Liver (tissue), 3 donors: ENCODE measurements around the gene MARCHF3.

Experiments
- GABPA ChIP-seq, 2 donors: IDR thresholded peaks in 1 of 2; conservative IDR thresholded peaks in 1 of 2; 2 replicates each; pipeline ENCODE4 v1.6.1; 2016; ENCODE audit warnings: antibody characterized with exemption in 2 of 2, mild to moderate bottlenecking in 1 of 2, moderate library complexity in 1 of 2
- JUND ChIP-seq, 2 donors: IDR thresholded peaks; 2 replicates each; pipeline ENCODE4 v1.6.1; 2016; ENCODE audit warnings: antibody characterized with exemption in 2 of 2
- NR2F2 ChIP-seq: IDR thresholded peaks from 2 replicates; pipeline ENCODE4 v1.6.1; 2016; ENCODE audit warnings: antibody characterized with exemption
- RXRA ChIP-seq, 2 donors: IDR thresholded peaks; 2 replicates each; pipeline ENCODE4 v1.6.1; 2017 to 2018; ENCODE audit warnings: antibody characterized with exemption in 2 of 2, mild to moderate bottlenecking in 1 of 2
- TF ChIP-seq, protein P1 (sequence below): fragments of 150-350 bp; IDR thresholded peaks from 2 replicates; pipeline ENCODE4 v1.5.1; 2017; ENCODE audit warnings: improper control_type of control experiment, low read depth, low read length; ENCODE audit not compliant: missing input control
- TF ChIP-seq, protein P2 (sequence below): IDR thresholded peaks from 2 replicates; pipeline ENCODE4 v1.6.1; 2016; ENCODE audit warnings: antibody characterized with exemption
- TF ChIP-seq, protein P3 (sequence below): IDR thresholded peaks from 2 replicates; pipeline ENCODE4 v1.6.1; 2016; ENCODE audit warnings: antibody characterized with exemption, mild to moderate bottlenecking
- donor health status: healthy.
- donor health status: healthy.

DNA sequence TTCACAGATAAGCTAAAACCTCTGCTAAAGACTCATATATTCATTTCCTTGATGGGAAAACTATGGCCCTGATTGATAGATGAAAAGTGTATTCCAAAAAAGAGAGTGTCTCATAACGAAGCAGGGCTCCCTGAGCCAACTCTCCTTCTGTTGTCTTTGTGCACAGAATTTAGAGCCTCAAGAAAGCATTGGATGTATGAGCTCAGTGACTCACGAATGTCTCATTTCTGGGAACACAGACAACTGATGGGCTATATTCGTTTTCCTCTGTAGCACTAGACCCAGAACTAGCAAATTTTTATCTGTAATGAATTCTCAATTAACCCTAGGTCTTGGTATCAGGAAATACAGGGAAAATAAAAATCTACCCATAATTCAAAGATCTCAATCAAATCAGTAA, 165.1 kb downstream of the MARCHF3 start:
- TF ChIP-seq RXRA (IDR thresholded peaks at IDR 0.05) (no peak), JUND (IDR thresholded peaks at IDR 0.05) (no peak), NR2F2 (no peak), GABPA (IDR thresholded peaks at IDR 0.05 in 1 of 2, conservative IDR thresholded peaks at IDR 0.05 in 1 of 2) (no peak)
- TF ChIP-seq, protein P1, sequence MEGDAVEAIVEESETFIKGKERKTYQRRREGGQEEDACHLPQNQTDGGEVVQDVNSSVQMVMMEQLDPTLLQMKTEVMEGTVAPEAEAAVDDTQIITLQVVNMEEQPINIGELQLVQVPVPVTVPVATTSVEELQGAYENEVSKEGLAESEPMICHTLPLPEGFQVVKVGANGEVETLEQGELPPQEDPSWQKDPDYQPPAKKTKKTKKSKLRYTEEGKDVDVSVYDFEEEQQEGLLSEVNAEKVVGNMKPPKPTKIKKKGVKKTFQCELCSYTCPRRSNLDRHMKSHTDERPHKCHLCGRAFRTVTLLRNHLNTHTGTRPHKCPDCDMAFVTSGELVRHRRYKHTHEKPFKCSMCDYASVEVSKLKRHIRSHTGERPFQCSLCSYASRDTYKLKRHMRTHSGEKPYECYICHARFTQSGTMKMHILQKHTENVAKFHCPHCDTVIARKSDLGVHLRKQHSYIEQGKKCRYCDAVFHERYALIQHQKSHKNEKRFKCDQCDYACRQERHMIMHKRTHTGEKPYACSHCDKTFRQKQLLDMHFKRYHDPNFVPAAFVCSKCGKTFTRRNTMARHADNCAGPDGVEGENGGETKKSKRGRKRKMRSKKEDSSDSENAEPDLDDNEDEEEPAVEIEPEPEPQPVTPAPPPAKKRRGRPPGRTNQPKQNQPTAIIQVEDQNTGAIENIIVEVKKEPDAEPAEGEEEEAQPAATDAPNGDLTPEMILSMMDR = no peak
- TF ChIP-seq, protein P2, sequence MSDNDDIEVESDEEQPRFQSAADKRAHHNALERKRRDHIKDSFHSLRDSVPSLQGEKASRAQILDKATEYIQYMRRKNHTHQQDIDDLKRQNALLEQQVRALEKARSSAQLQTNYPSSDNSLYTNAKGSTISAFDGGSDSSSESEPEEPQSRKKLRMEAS = no peak
- TF ChIP-seq, protein P3, sequence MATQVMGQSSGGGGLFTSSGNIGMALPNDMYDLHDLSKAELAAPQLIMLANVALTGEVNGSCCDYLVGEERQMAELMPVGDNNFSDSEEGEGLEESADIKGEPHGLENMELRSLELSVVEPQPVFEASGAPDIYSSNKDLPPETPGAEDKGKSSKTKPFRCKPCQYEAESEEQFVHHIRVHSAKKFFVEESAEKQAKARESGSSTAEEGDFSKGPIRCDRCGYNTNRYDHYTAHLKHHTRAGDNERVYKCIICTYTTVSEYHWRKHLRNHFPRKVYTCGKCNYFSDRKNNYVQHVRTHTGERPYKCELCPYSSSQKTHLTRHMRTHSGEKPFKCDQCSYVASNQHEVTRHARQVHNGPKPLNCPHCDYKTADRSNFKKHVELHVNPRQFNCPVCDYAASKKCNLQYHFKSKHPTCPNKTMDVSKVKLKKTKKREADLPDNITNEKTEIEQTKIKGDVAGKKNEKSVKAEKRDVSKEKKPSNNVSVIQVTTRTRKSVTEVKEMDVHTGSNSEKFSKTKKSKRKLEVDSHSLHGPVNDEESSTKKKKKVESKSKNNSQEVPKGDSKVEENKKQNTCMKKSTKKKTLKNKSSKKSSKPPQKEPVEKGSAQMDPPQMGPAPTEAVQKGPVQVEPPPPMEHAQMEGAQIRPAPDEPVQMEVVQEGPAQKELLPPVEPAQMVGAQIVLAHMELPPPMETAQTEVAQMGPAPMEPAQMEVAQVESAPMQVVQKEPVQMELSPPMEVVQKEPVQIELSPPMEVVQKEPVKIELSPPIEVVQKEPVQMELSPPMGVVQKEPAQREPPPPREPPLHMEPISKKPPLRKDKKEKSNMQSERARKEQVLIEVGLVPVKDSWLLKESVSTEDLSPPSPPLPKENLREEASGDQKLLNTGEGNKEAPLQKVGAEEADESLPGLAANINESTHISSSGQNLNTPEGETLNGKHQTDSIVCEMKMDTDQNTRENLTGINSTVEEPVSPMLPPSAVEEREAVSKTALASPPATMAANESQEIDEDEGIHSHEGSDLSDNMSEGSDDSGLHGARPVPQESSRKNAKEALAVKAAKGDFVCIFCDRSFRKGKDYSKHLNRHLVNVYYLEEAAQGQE = no peak
